Calu3 (cell line): ENCODE data around the gene SUGT1. TPM values are rescaled to one million over a fixed set of nuclear protein-coding genes. Genes with fewer than 3 reads are reported as not detected.
"Not testable (repeated sequence)": the region's sequence is repeated elsewhere in the genome, so short reads cannot be mapped to it uniquely, and the experiment has no call there.

ENCODE experiments used
- BruUV-seq: library from RNA; stranded (reverse); fragments of 400-500 nt; replicated peaks from 2 replicates; lab custom pipeline; 2021; lab: Mats Ljungman, UMichigan
- CTCF ChIA-PET: fragments of 300-600 bp; sonication (Branson Sonifier 250); formaldehyde crosslinking; loops from one replicate; lab custom pipeline; 2022; ENCODE audit warnings: antibody characterized with exemption; lab: Charles Lee
- DNase-seq: peaks from one replicate; pipeline ENCODE4 v3.0.0; 2022
- H3K27ac Mint-ChIP-seq: one replicate; pipeline ENCODE4 v1.8.0; 2022; ENCODE audit warnings: mixed read lengths; ENCODE audit not compliant: unreplicated experiment
- H3K27me3 Mint-ChIP-seq: one replicate; pipeline ENCODE4 v1.8.0; 2022; ENCODE audit warnings: mixed read lengths; ENCODE audit not compliant: unreplicated experiment
- H3K36me3 Mint-ChIP-seq: one replicate; pipeline ENCODE4 v1.8.0; 2022; ENCODE audit warnings: mild to moderate bottlenecking, moderate library complexity, mixed read lengths; ENCODE audit not compliant: insufficient read depth, unreplicated experiment
- H3K4me1 Mint-ChIP-seq: one replicate; pipeline ENCODE4 v1.8.0; 2022; ENCODE audit warnings: mild to moderate bottlenecking, low read depth, mixed read lengths; ENCODE audit not compliant: unreplicated experiment
- H3K4me3 Mint-ChIP-seq: one replicate; pipeline ENCODE4 v1.8.0; 2022; ENCODE audit warnings: mild to moderate bottlenecking, low read depth, moderate library complexity, mixed read lengths; ENCODE audit not compliant: unreplicated experiment
- H3K9me3 Mint-ChIP-seq: one replicate; pipeline ENCODE4 v1.8.0; 2022; ENCODE audit warnings: low read depth, mixed read lengths; ENCODE audit not compliant: unreplicated experiment
- intact Hi-C: fragments of 100-400 bp; cut with micrococcal nuclease; formaldehyde crosslinking; loops from one replicate; pipeline ENCODE4 v1.10.0; 2022; ENCODE audit not compliant: unreplicated experiment
- total RNA-seq: library from RNA; stranded (reverse); gene quantifications from 2 replicates; pipeline ENCODE4 v1.2.3, GENCODE V29; 2022
- TF ChIP-seq, protein P1 (sequence below): fragments of 200-600 bp; IDR thresholded peaks from one replicate; pipeline ENCODE4 v1.8.0; 2022; ENCODE audit warnings: antibody characterized with exemption; ENCODE audit not compliant: unreplicated experiment

SUGT1 gene
- total RNA-seq, 1 experiment from 2014 or later, result 58.4 TPM

DNA sequence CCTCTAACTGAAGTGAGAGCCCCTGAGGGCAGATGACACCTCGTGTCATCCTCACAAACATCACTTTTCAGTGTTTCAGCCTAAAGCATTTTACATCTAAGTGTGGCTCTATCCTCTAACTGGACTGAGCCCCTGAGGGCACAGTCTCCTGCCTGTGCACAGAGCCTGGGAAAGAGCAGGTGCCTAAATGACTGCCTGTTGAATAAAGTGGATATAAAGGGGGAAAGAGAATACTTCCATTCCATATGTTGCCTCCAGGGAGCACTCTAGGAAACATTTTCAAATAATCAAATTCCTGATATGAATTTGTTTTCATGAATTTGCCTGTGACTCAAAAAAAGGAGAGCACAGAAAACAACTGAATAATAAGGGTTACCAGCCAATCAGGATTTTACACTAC lies 54.7 kb downstream of the SUGT1 start:
- CTCF ChIA-PET, result no interaction called here
- H3K4me3 Mint-ChIP-seq, result no peak overlapping the region
- intact Hi-C loops, result loop anchor here (10.0 kb wide), 1 partner anchor 257 kb away; no protein-coding TSS in a partner anchor
- no peaks in the 10 kb centered on the region for H3K36me3 Mint-ChIP-seq
- H3K4me1 Mint-ChIP-seq, result no peaks in the 10 kb centered on the region
- no peak for DNase-seq
- no peaks in the 10 kb centered on the region for H3K9me3 Mint-ChIP-seq
- TF ChIP-seq, protein P1, sequence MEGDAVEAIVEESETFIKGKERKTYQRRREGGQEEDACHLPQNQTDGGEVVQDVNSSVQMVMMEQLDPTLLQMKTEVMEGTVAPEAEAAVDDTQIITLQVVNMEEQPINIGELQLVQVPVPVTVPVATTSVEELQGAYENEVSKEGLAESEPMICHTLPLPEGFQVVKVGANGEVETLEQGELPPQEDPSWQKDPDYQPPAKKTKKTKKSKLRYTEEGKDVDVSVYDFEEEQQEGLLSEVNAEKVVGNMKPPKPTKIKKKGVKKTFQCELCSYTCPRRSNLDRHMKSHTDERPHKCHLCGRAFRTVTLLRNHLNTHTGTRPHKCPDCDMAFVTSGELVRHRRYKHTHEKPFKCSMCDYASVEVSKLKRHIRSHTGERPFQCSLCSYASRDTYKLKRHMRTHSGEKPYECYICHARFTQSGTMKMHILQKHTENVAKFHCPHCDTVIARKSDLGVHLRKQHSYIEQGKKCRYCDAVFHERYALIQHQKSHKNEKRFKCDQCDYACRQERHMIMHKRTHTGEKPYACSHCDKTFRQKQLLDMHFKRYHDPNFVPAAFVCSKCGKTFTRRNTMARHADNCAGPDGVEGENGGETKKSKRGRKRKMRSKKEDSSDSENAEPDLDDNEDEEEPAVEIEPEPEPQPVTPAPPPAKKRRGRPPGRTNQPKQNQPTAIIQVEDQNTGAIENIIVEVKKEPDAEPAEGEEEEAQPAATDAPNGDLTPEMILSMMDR, result no peak
- H3K27ac Mint-ChIP-seq, result no peak overlapping the region
- no peaks in the 10 kb centered on the region for H3K27me3 Mint-ChIP-seq
- no TSS peak for BruUV-seq

DNA sequence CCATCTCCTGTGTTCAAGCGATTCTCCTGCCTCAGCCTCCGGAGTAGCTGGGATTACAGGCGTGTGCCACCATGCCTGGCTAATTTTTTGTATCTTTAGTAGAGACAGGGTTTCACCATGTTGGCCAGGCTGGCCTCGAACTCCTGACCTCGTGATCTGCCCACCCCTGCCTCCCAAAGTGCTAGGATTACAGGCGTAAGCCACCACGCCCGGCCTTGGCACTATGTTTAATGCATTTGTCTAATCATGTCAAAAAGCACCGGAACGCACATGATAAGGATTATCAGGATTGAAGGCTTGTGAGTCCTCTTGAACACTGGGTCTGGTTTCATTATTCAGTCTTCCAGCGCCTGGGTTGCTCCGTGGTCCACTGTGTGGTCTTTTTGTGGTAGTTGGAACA lies 55.6 kb downstream of the SUGT1 start:
- H3K27me3 Mint-ChIP-seq, H3K4me1 Mint-ChIP-seq, DNase-seq, H3K9me3 Mint-ChIP-seq, H3K27ac Mint-ChIP-seq, BruUV-seq, H3K4me3 Mint-ChIP-seq, H3K36me3 Mint-ChIP-seq, CTCF ChIA-PET: not testable (repeated sequence)
- intact Hi-C loops, result loop anchor here (10.0 kb wide), 1 partner anchor 257 kb away; no protein-coding TSS in a partner anchor

DNA sequence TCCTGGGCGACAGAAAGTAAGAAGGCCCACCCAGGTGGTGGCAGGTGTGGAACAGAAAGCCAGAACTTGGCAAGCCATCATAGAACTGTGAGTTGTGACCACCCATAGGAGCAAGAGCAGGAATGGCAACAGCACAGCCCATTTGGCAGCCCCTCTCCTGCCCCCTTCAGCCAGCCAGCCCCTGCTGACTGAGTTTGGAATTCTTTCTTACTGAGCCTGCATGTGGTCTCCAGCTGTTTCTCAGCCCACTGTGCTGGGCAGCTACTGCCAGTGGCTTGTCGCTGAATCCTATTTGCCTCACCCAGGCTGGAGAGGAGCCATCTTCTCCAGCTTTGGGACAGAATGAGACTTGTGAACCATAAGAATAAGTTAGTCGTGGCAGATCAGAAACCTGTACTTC lies 58.6 kb downstream of the SUGT1 start:
- Mint-ChIP-seq H3K4me3 (no peak overlapping the region), H3K4me1 (no peaks in the 10 kb centered on the region), H3K27me3 (no peaks in the 10 kb centered on the region), H3K36me3 (no peaks in the 10 kb centered on the region), H3K9me3 (no peaks in the 10 kb centered on the region), H3K27ac (no peak overlapping the region)
- CTCF ChIA-PET, result no interaction called here
- intact Hi-C loops, result loop anchor here (5.0 kb wide), 1 partner anchor 371 kb away; no protein-coding TSS in a partner anchor
- BruUV-seq, result no TSS peak
- no peak for DNase-seq
- TF ChIP-seq, protein P1, result no peak

DNA sequence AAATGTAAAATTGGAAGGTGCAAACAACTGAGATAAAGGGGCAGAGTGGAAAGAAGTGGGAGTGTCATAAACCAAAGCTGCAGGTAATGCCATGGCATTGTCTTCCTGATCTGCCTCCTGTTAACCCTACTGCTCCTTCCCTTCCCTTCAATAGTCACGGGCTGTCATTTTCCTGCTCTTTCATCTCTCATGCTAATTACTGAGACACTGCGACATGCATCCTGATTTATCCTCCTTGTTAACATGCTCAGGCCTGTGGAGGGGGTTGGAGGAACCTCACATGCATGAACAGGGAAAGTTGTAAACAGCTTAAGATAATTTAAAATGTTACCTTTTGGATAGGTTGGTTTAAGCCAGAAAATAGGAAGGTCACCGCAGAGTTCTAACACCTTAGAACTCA lies 59.7 kb downstream of the SUGT1 start:
- no peak for DNase-seq
- H3K9me3 Mint-ChIP-seq, result no peaks in the 10 kb centered on the region
- TF ChIP-seq, protein P1, result no peak
- H3K27me3 Mint-ChIP-seq, result no peaks in the 10 kb centered on the region
- no peak overlapping the region for H3K4me3 Mint-ChIP-seq
- no peak overlapping the region for H3K27ac Mint-ChIP-seq
- no peaks in the 10 kb centered on the region for H3K36me3 Mint-ChIP-seq
- CTCF ChIA-PET, result no interaction called here
- no TSS peak for BruUV-seq
- no peaks in the 10 kb centered on the region for H3K4me1 Mint-ChIP-seq
- intact Hi-C loops, result loop anchor here (5.0 kb wide), 1 partner anchor 370 kb away; no protein-coding TSS in a partner anchor

DNA sequence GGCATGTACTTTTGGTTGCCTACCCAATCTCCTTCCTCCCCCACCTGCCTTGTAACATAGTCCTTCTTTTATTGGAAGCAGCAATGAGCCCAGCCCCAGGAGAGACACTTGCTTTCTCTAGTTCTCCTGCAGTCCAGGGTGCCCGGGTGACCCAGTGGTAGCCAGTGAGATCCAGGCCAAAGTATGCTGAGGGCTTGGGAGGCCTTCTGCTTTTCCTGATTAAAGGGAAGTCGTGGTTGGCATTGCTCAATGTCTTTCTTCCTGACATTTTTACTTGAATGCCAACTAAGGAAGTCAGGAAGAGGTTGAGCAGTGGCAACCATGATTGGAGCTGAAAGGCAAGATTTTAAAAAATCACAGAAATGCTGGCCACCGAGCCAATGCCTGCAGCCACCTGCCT lies 61.3 kb downstream of the SUGT1 start:
- Mint-ChIP-seq H3K27ac (no peak overlapping the region), H3K9me3 (peaks cover 2% of the 10 kb centered on the region), H3K36me3 (no peaks in the 10 kb centered on the region), H3K4me1 (no peaks in the 10 kb centered on the region), H3K27me3 (no peaks in the 10 kb centered on the region), H3K4me3 (no peak overlapping the region)
- intact Hi-C loops, result loop anchor here (5.0 kb wide), 1 partner anchor 368 kb away; no protein-coding TSS in a partner anchor
- BruUV-seq, result no TSS peak
- TF ChIP-seq, protein P1, result no peak
- CTCF ChIA-PET, result interaction anchor here (0.7 kb wide), 1 partner anchor 24 kb away, joined by 3 read pairs; no protein-coding TSS in a partner anchor
- no peak for DNase-seq

DNA sequence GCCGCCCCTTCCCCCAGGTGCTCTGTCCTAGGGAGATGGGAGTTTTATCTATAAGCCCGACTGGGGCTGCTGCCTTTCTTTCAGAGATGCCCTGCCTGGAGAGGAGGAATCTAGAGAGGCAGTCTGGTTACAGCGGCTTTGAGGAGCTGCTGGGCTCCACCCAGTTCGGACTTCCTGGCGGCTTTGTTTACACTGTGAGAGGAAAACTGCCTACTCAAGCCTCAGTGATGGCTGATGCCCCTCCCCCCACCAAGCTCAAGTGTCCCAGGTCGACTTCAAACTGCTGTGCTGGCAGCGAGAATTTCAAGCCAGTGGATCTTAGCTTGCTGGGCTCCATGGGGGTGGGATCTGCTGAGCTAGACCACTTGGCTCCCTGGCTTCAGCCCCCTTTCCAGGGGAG lies 68.3 kb downstream of the SUGT1 start:
- H3K4me3 Mint-ChIP-seq, CTCF ChIA-PET, DNase-seq, H3K36me3 Mint-ChIP-seq, H3K9me3 Mint-ChIP-seq, H3K4me1 Mint-ChIP-seq, H3K27ac Mint-ChIP-seq, BruUV-seq, intact Hi-C loops: not testable (repeated sequence)
- peaks cover 16% of the 10 kb centered on the region for H3K27me3 Mint-ChIP-seq

DNA sequence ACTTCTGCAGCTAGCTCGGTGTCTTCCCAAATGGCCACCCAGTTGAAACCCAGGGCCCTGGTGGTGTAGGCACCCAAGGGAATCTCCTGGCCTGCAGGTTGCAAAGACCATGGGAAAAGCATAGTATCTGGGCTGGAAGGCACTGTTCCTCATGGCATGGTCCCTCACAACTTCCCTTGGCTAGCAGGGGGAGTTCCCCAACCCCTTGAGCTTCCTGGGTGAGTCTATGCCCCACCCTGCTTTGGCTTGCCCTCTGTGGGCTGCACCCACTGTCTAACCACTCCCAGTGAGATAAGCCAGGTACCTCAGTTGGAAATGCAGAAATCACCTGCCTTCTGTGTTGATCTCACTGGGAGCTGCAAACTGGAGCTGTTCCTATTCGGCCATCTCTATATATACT lies 68.7 kb downstream of the SUGT1 start:
- H3K27me3 Mint-ChIP-seq, result peaks cover 16% of the 10 kb centered on the region
- not testable (repeated sequence) for H3K36me3 Mint-ChIP-seq

More for the DNA sequence above, 68.7 kb downstream of the SUGT1 start:
- CTCF ChIA-PET, H3K27ac Mint-ChIP-seq, BruUV-seq, H3K4me1 Mint-ChIP-seq, intact Hi-C loops, H3K9me3 Mint-ChIP-seq, H3K4me3 Mint-ChIP-seq: not testable (repeated sequence)
- peak; percentile 4 for DNase-seq
